Right ventricle myocardium inferior (tissue), 1 donor: ENCODE measurements around the gene PTPRD. TPM values are rescaled to one million over a fixed set of nuclear protein-coding genes. Genes with fewer than 3 reads are reported as not detected.

Source experiments
- ATAC-seq: fragments of 200-7000 bp; cut with Tn5 transposase; one replicate; pipeline ENCODE4 v1.9.1; 2020; ENCODE audit warnings: mild to moderate bottlenecking, moderate library complexity
- DNase-seq: peaks from one replicate; pipeline ENCODE4 v3.0.0; 2021; ENCODE audit errors: missing footprints
- intact Hi-C: fragments of 100-400 bp; cut with DNase I; formaldehyde crosslinking; loops from one replicate; pipeline ENCODE4 v1.11.0; 2022
- total RNA-seq: library from RNA; stranded (reverse); fragmentation: NEBNext Ultra II Directional; extraction: Animal tissue kit (Norgen Biotek cat#: 25700); gene quantifications from one replicate; pipeline ENCODE4 v1.2.1, GENCODE V29; 2021
- donor health status: DM: no; HTN: yes; CAD: no; lungs with severe emphysema.

The PTPRD gene
- total RNA-seq, 1 donor from 2014 or later: 13.3 TPM

GRCh38 chr9:10026443-10026984 lies 586.3 kb downstream of the PTPRD start:
- DNase-seq: no peak
- intact Hi-C loops: no loop called here
- ATAC-seq: no peak

- intact Hi-C loops: no loop called here
- no peak for DNase-seq
- ATAC-seq: no peak
Measured at GRCh38 chr9:10015755-10016154, 597.0 kb downstream of the PTPRD start.

- intact Hi-C loops: no loop called here
- ATAC-seq: no peak
- DNase-seq: no peak
Measured at GRCh38 chr9:10014889-10015288, 597.9 kb downstream of the PTPRD start.

GRCh38 chr9:10009401-10009800 lies 603.4 kb downstream of the PTPRD start:
- intact Hi-C loops: no loop called here
- DNase-seq (no peak), ATAC-seq (no peak)

GRCh38 chr9:10008101-10008799 lies 604.6 kb downstream of the PTPRD start:
- no peak for DNase-seq
- intact Hi-C loops: no loop called here

GRCh38 chr9:10007356-10007755 lies 605.4 kb downstream of the PTPRD start:
- intact Hi-C loops: no loop called here
- DNase-seq (no peak), ATAC-seq (no peak)

More at GRCh38 chr9:10008101-10008799, 604.6 kb downstream of the PTPRD start:
- no peak for ATAC-seq

- intact Hi-C loops: no loop called here
- no peak for ATAC-seq
- no peak for DNase-seq
Measured at GRCh38 chr9:10005206-10005605, 607.6 kb downstream of the PTPRD start.

GRCh38 chr9:10003047-10003446 lies 609.8 kb downstream of the PTPRD start:
- no peak for ATAC-seq
- intact Hi-C loops: no loop called here

DNA sequence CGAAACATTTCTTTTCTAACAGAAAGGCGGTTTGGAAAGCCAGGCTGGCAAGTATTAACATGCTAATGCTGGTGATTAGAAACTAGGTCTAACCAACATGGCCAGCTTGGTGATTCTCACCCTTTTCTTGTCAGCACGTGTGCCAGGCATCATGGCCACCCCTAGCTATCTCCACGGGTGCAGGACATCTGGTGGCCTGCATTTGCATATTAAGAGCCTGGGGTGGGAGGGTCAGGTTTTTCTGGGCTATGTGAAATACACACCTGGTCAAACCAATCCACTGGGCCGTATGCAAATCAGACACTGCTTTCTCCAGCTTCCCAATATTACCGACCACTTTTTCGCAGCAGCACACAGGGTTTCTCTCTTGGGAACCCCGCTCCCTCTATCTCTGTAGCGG lies 612.1 kb downstream of the PTPRD start:
- intact Hi-C loops: no loop called here
- ATAC-seq: no peak
- no peak for DNase-seq

More at GRCh38 chr9:10003047-10003446, 609.8 kb downstream of the PTPRD start:
- no peak for DNase-seq

DNA sequence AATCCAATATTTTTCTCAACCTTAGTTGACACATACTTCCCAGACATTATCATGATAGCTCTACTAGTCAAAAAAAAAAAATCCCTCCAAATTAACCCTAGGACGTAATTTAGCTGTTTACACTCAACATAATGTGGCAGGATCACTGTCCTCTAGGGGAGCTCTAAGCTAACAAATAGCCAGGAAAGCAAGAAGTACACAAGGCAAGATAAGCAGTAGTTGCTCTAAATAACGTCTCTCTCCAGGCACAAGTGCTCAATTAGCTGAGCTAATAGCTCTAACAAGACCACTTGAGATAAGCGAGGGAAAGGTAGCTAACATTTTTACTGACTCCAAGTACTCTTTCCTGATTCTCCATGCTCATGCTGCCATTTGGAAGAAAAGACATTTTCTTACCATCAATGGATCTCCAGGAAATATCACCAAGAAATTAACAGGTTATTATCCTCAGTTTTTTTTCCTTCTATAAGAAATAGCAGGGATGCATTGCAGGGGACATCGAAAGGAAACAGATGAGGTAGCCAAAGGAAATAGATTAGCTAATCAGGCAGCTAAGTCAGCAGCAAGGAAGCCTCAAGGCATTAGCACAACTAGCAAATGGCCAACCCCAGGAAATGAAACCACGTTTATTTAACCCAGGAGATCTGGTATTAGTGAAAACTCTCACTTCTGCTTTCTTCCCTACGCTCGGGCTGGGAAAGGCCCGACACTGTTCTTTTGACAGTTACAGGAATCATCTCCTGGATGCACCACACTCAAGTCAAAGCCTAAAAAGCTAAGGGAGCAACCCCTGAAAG lies 614.1 kb downstream of the PTPRD start:
- intact Hi-C loops: no loop called here
- no peak for ATAC-seq
- DNase-seq: no peak

GRCh38 chr9:9997585-9997984 lies 615.2 kb downstream of the PTPRD start:
- DNase-seq: no peak
- intact Hi-C loops: no loop called here
- no peak for ATAC-seq

- ATAC-seq (no peak), DNase-seq (no peak)
- intact Hi-C loops: no loop called here
Measured at GRCh38 chr9:9996259-9996658, 616.5 kb downstream of the PTPRD start.

DNA sequence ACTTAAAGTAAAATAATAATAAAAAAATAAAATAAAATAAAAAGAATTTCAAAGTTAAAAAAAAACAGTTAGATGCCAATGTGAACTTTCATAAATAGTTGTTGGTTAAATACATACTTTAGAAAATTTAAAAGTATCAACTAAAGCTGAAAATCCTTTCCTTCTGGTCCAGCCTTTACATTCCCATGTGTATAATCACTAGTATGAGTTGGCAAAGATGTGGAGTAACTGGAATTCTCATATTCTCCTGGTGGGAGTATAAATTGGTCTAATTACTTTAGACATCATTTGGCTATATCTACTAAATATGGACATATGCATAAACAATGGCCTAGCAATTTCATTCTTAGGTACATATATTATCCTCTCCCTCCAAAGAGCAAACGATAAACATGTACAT lies 619.9 kb downstream of the PTPRD start:
- no peak for DNase-seq
- ATAC-seq: no peak
- intact Hi-C loops: no loop called here

DNA sequence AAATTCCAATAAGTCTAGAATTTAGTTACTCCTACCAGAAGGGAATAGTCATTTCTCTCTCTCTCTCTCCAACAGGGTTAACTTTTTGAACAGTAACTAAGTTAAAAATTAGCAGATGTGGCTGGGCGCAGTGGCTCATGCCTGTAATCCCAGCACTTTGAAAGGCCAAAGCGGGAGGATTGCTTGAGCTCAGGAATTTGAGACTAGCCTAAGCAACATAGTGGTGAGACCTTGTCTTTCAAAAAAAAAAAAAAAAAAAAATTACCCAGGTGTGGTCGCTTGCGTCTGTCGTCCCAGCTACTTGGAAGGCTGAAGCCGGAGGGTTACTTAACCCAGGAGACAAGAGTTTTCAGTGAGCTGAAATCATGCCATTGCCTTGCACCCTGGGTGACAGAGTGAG lies 639.7 kb downstream of the PTPRD start:
- intact Hi-C loops: no loop called here
- ATAC-seq: no peak

GRCh38 chr9:9970514-9970913 lies 642.3 kb downstream of the PTPRD start:
- ATAC-seq (no peak), DNase-seq (no peak)
- intact Hi-C loops: no loop called here

More for the DNA sequence above, 639.7 kb downstream of the PTPRD start:
- DNase-seq: no peak

DNA sequence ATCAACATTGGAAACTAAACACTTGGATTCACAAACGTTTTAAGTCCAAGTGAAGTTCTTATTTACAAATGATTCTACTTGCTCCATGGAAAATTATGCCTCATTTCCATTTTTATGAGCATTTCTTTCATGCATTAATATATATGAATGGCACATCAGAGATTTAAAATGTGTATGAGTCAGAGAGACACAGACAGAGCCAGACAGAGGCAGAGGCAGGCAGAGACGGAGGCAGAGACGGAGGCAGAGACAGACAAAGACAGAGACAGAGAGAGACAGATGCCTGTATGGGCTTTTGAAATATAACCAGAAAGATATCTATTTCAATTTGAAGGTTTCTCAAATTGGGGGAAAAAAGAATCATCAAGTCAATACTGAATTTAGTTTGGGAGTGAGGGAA lies 649.0 kb downstream of the PTPRD start:
- intact Hi-C loops: no loop called here
- ATAC-seq: no peak
- no peak for DNase-seq

DNA sequence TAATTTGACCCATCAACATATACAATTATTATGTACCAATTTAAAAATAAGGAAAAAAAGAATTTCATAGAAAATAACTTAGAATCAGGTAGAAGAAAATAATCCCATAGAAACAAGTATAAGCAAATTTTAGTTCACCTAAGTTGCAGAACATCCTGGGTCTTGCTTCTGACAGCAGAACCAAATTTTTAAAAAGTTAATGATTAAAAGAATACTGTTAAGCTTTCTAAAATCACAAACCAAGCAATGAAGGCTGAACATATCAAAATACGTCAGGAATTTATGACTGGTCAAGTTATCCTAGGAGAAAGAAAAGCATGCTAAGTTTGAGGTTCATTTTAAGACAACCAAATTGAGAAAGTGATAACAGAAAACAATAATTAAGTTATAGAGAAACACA lies 650.9 kb downstream of the PTPRD start:
- no peak for ATAC-seq
- intact Hi-C loops: no loop called here
- no peak for DNase-seq

- ATAC-seq (no peak), DNase-seq (no peak)
- intact Hi-C loops: no loop called here
Measured at GRCh38 chr9:9961487-9961886, 651.3 kb downstream of the PTPRD start.

GRCh38 chr9:9951556-9952160 lies 661.1 kb downstream of the PTPRD start:
- intact Hi-C loops: no loop called here
- no peak for ATAC-seq
- DNase-seq: no peak

DNA sequence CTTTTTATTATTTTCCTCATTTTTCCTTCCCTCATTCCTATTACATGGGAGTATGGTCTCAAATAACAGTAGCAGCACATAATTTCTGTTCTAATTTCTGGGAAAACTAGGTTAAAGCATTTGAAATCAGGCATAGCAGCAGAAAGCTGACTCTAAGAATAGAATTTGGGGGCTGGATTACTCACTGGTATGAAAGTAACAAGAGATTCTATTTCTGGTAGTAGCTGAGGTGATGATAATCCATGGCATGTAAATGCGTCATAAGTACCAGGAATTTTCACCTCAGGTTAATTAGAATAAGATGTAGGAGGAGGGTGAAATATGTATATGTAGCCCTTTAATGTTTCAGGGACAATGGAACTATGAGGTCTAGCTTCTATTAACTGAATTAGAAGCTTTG lies 662.0 kb downstream of the PTPRD start:
- no peak for DNase-seq
- intact Hi-C loops: no loop called here
- no peak for ATAC-seq
